K562 (cell line): ENCODE data around the gene FBN1. TPM values are rescaled to one million over a fixed set of nuclear protein-coding genes. Genes with fewer than 3 reads are reported as not detected.

Source experiments
- ATAC-seq: fragments of 200-7000 bp; cut with Tn5 transposase; 3 replicates; pipeline ENCODE4 v1.9.1; 2020; ENCODE audit warnings: moderate library complexity
- BruUV-seq: library from RNA; stranded (reverse); fragments of 400-500 nt; replicated peaks from 2 replicates; lab custom pipeline; 2021; lab: Mats Ljungman, UMichigan
- CTCF ChIA-PET: fragments of 300-600 bp; formaldehyde crosslinking; extraction: SDS; loops from one replicate; lab custom pipeline; 2021; ENCODE audit warnings: low intra/inter-chr PET ratio; lab: Yijun Ruan, JAX
- POLR2A ChIA-PET: fragments of 300-600, 350-650 bp; sonication (Branson Sonifier 250); formaldehyde crosslinking; extraction: SDS; loops from one replicate; lab custom pipeline; 2021; ENCODE audit warnings: antibody characterized with exemption, inconsistent platforms; lab: Yijun Ruan, JAX
- DNase-seq, 4 experiments: peaks; one replicate each; pipeline versions ENCODE4 v3.0.0 to v3.0.0-alpha.2; 2011 to 2018; ENCODE audit warnings: low spot score in 3 of 4, mixed read lengths in 3 of 4; ENCODE audit errors: extremely low read depth in 1 of 4
- FAIRE-seq: peaks from 2 replicates; lab custom pipeline; 2011; peaks lifted over from hg19 to GRCh38; lab: Jason Lieb, UNC
- H2AFZ ChIP-seq: 2 replicates; pipeline ENCODE4 v1.6.0; 2011; ENCODE audit warnings: low read depth, low read length, control low read depth, inconsistent platforms
- H3K27ac ChIP-seq: fragments of 200-600 bp; 3 replicates; pipeline ENCODE4 v1.8.0; 2011; ENCODE audit warnings: low read depth, mild to moderate bottlenecking, control low read depth, inconsistent platforms, low read length, moderate library complexity, mixed read lengths; ENCODE audit errors: extremely low read depth
- H3K27me3 ChIP-seq, 2 experiments: fragments of 300-600 bp in 1 of 2; 2 replicates in 1 of 2; 3 replicates in 1 of 2; pipeline versions ENCODE4 v1.6.0 to v1.8.0; 2011; ENCODE audit warnings: inconsistent platforms in 2 of 2, low read length in 2 of 2, mild to moderate bottlenecking in 1 of 2, mixed read lengths in 1 of 2, moderate library complexity in 1 of 2; ENCODE audit not compliant: control insufficient read depth in 2 of 2, insufficient read depth in 2 of 2
- H3K36me3 ChIP-seq: fragments of 300-600 bp; 3 replicates; pipeline ENCODE4 v1.8.0; 2011; ENCODE audit warnings: mild to moderate bottlenecking, low read length, inconsistent platforms; ENCODE audit not compliant: control insufficient read depth, insufficient read depth
- H3K4me1 ChIP-seq, 2 experiments: fragments of 200-600 bp in 1 of 2; replicated peaks in 1 of 2; 2 replicates in 1 of 2; 3 replicates in 1 of 2; pipeline versions ENCODE4 v1.5.1 to v1.8.0; 2011; ENCODE audit warnings: inconsistent platforms in 2 of 2, low read length in 2 of 2, mild to moderate bottlenecking in 1 of 2, mixed read lengths in 1 of 2, moderate library complexity in 1 of 2; ENCODE audit not compliant: control insufficient read depth in 2 of 2, insufficient read depth in 2 of 2
- H3K4me2 ChIP-seq: 2 replicates; pipeline ENCODE4 v1.6.1; 2011; ENCODE audit warnings: low read length, control low read depth, inconsistent platforms, mixed read lengths; ENCODE audit not compliant: insufficient read depth
- H3K4me3 ChIP-seq: fragments of 200-600 bp; sonication (generic), shearing (Covaris generic); 2 replicates; pipeline ENCODE4 v1.5.1; 2016; ENCODE audit warnings: control low read depth, inconsistent platforms
- H3K79me2 ChIP-seq: fragments of 200-600 bp; 3 replicates; pipeline ENCODE4 v1.8.0; 2011; ENCODE audit warnings: low read length, inconsistent platforms; ENCODE audit not compliant: control insufficient read depth, insufficient read depth
- H3K9ac ChIP-seq, 2 experiments: 2 replicates each; pipeline versions ENCODE4 v1.6.0 to v1.6.1; 2011; ENCODE audit warnings: low read depth in 2 of 2, low read length in 2 of 2, control low read depth in 1 of 2, inconsistent platforms in 1 of 2, mild to moderate bottlenecking in 1 of 2, mixed read lengths in 1 of 2; ENCODE audit not compliant: insufficient read depth in 1 of 2
- H3K9me1 ChIP-seq: one replicate; pipeline ENCODE4 v1.6.0; 2011; ENCODE audit warnings: inconsistent platforms, mild to moderate bottlenecking, low read length, moderate library complexity; ENCODE audit not compliant: control insufficient read depth, insufficient read depth
- H3K9me3 ChIP-seq: replicated peaks from 2 replicates; pipeline ENCODE4 v1.5.1; 2011; ENCODE audit warnings: low read depth, low read length, inconsistent platforms; ENCODE audit not compliant: control insufficient read depth, insufficient read depth
- H4K20me1 ChIP-seq: replicated peaks from 2 replicates; pipeline ENCODE4 v1.6.1; 2011; ENCODE audit warnings: low read length, inconsistent platforms, mixed read lengths; ENCODE audit not compliant: control insufficient read depth, insufficient read depth
- EGR1 ChIP-seq: fragments of 450-650 bp; conservative IDR thresholded peaks from 2 replicates; pipeline ENCODE4 v1.6.1; 2017; ENCODE audit warnings: mild to moderate bottlenecking
- EZH2 ChIP-seq: IDR thresholded peaks from 2 replicates; pipeline ENCODE4 v1.6.1; 2012; ENCODE audit warnings: low read depth, mild to moderate bottlenecking, inconsistent platforms, low read length, borderline replicate concordance
- HMBOX1 ChIP-seq: sonication (generic); IDR thresholded peaks from 2 replicates; pipeline ENCODE4 v1.6.1; 2016
- HNRNPLL ChIP-seq: fragments of 200-400 bp; formaldehyde crosslinking; IDR thresholded peaks from 2 replicates; pipeline ENCODE4 v1.6.1; 2017; ENCODE audit warnings: low read length, low read depth, mild to moderate bottlenecking; ENCODE audit not compliant: poor library complexity, severe bottlenecking
- MEF2A ChIP-seq: IDR thresholded peaks from 2 replicates; pipeline ENCODE4 v1.6.1; 2011; ENCODE audit warnings: low read depth, mild to moderate bottlenecking, low read length, moderate library complexity; ENCODE audit not compliant: control insufficient read depth
- MEF2D ChIP-seq: conservative IDR thresholded peaks from 2 replicates; pipeline ENCODE4 v1.6.1; 2016; ENCODE audit warnings: low read depth, missing genetic modification characterization, missing compliant biosample characterization
- TEAD1 ChIP-seq, 2 experiments: fragments of 450-650 bp in 1 of 2; sonication (generic) in 1 of 2; formaldehyde crosslinking; IDR thresholded peaks; 2 replicates each; pipeline versions ENCODE4 v1.4.0 to v1.8.0; 2020 to 2022; ENCODE audit warnings: mild to moderate bottlenecking in 2 of 2, missing genetic modification reagents in 1 of 2
- ZBTB12 ChIP-seq: fragments of 250-450 bp; sonication (Bioruptor Pico); IDR thresholded peaks from 2 replicates; pipeline ENCODE4 v1.4.0; 2020
- ZBTB40 ChIP-seq, 2 experiments: fragments of 450-650 bp in 1 of 2; sonication (generic) in 1 of 2; formaldehyde crosslinking in 1 of 2; IDR thresholded peaks; 2 replicates each; pipeline versions ENCODE4 v1.7.1 to v1.9.0; 2016 to 2022; ENCODE audit warnings: inconsistent platforms in 1 of 2, mild to moderate bottlenecking in 1 of 2, missing genetic modification reagents in 1 of 2
- WGBS: fragments of 100-300 bp; shearing (Covaris generic); methylation state at CpG from one replicate; pipeline ENCODE4 v1.1.6; 2016; ENCODE audit warnings: low coverage, mixed read lengths; ENCODE audit not compliant: insufficient coverage; ENCODE audit errors: missing lambda C conversion rate; 5-methylcytosine and 5-hydroxymethylcytosine counted together
- in situ Hi-C: fragments of 300-500 bp; cut with MboI; formaldehyde crosslinking; loops from 4 replicates; pipeline ENCODE4 v1.15.0; 2018; ENCODE audit warnings: inconsistent platforms, mixed read lengths
- intact Hi-C: fragments of 100-400 bp; cut with micrococcal nuclease; formaldehyde crosslinking; loops from 2 replicates; pipeline ENCODE4 v1.14.2; 2022
- polyA plus RNA-seq, 8 experiments: library from polyadenylated mRNA; depleted of rRNA in 4 of 8; stranded (reverse) in 5 of 8; unstranded in 3 of 8; fragments of >200 nt; fragmentation: Nextera tagmentation in 2 of 8; fragmentation: Illumina TruSeq in 1 of 8; extraction: Ambion mirVana in 2 of 8; extraction: Trizol in 1 of 8; gene quantifications; 2 replicates each; pipeline versions ENCODE4 v1.2.1 to v1.2.3, GENCODE V29; 2011 to 2014; ENCODE audit warnings: inconsistent platforms in 1 of 8, missing spikeins in 1 of 8
- total RNA-seq, 7 experiments: library from RNA; depleted of rRNA in 6 of 7; stranded (reverse); fragments of >200 nt in 6 of 7; fragmentation: Illumina TruSeq in 2 of 7; extraction: Trizol in 2 of 7; gene quantifications; 2 replicates each; pipeline versions ENCODE4 v1.2.1 to v1.2.3, GENCODE V29; 2011 to 2021; ENCODE audit warnings: low replicate concordance in 1 of 7

The FBN1 gene
- total and polyA plus RNA-seq, 9 of the 15 experiments (the other 6 are each of a cell fraction or from before 2014, with no cell fraction given), result 0.15 to 1.2 (median 0.60) TPM

GRCh38 chr15:48550822-48551525 lies 94.5 kb downstream of the FBN1 start:
- FAIRE-seq (peak; percentile 32), DNase-seq (peak in 3 of 4 experiments; percentile 11 to 51 (median 17)), ATAC-seq (no peak)
- no peaks in the 10 kb centered on the region for H3K9me1 ChIP-seq
- no peak overlapping the region for H3K27ac ChIP-seq
- intact Hi-C loops (no loop called here), in situ Hi-C loops (no loop called here)
- peaks cover 5 to 8% of the 10 kb centered on the region in 2 experiments; a peak in 2 of 5 replicates for H3K27me3 ChIP-seq
- H3K9ac ChIP-seq, result no peak overlapping the region
- H3K79me2 ChIP-seq, result no peaks in the 10 kb centered on the region
- H3K4me1 ChIP-seq, result peaks cover 0 to 16% of the 10 kb centered on the region in 2 experiments; a peak in 2 of 5 replicates
- 2% methylated on average over 3 of the region's 3 CpGs for WGBS
- no peaks in the 10 kb centered on the region for H3K9me3 ChIP-seq
- H4K20me1 ChIP-seq, result 0 out of 2 replicates have a peak, but pooled peaks cover 4% of the 10 kb centered on the region
- H3K4me3 ChIP-seq, result no peak overlapping the region
- POLR2A ChIA-PET, result interaction anchor here (0.6 kb wide), 1 partner anchor 219 kb away, joined by 3 read pairs; no protein-coding TSS in a partner anchor
- no peak overlapping the region for H3K4me2 ChIP-seq
- H3K36me3 ChIP-seq, result no peaks in the 10 kb centered on the region
- CTCF ChIA-PET, result no interaction called here
- no TSS peak for BruUV-seq
- no peak overlapping the region for H2AFZ ChIP-seq
- TF ChIP-seq ZBTB12 (CRISPR knock-in tag) (0 out of 2 replicates have a peak, but pooled peaks have one; percentile 15), TEAD1 (CRISPR knock-in tag; IDR thresholded peaks at IDR 0.05) (peak in 1 of 2 experiments; percentile 73; a peak in 2 of 4 replicates), HMBOX1 (peak; percentile 55; the same call in 1 of the 2 replicates), ZBTB40 (IDR thresholded peaks at IDR 0.05) (no peak), ZBTB40 (CRISPR knock-in tag; IDR thresholded peaks at IDR 0.05) (no peak), MEF2A (peak; percentile 81), EGR1 (peak; percentile 77), HNRNPLL (no peak), EZH2 (no peak), MEF2D (tag) (peak; percentile 97)
